PC-3 (cell line): Measurements from ENCODE around the gene LRRC10.

Source experiments
- EZH2 ChIP-seq: fragments of 300-600 bp; sonication (generic); IDR thresholded peaks from one replicate; pipeline ENCODE4 v1.6.1; 2017; ENCODE audit warnings: antibody characterized with exemption, mild to moderate bottlenecking, low read length; ENCODE audit not compliant: unreplicated experiment
- TF ChIP-seq, protein P1 (sequence below): fragments of 300-600 bp; sonication (generic); conservative IDR thresholded peaks from 2 replicates; pipeline ENCODE4 v1.5.1; 2017; ENCODE audit warnings: antibody characterized with exemption, low read depth, mild to moderate bottlenecking, low read length

DNA sequence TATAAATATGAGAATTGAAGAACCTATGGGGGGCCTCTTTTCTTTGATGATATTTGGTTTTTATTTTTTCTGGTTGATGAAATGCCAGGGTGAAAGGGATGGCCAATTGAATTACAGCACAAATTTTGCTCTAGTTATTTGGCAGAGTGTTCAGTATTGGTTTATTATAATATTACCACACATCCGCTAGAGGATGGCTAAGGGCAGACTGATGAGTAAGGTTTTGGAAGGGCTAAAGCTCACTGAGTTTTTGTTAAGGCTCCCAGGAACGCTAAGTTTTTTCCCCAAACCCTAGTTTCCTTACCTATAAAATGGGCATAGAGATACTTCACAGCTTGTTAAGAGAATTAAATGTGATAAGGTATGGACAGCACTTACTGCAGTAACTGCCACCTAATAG lies 34.3 kb upstream of the LRRC10 start:
- TF ChIP-seq, protein P1, sequence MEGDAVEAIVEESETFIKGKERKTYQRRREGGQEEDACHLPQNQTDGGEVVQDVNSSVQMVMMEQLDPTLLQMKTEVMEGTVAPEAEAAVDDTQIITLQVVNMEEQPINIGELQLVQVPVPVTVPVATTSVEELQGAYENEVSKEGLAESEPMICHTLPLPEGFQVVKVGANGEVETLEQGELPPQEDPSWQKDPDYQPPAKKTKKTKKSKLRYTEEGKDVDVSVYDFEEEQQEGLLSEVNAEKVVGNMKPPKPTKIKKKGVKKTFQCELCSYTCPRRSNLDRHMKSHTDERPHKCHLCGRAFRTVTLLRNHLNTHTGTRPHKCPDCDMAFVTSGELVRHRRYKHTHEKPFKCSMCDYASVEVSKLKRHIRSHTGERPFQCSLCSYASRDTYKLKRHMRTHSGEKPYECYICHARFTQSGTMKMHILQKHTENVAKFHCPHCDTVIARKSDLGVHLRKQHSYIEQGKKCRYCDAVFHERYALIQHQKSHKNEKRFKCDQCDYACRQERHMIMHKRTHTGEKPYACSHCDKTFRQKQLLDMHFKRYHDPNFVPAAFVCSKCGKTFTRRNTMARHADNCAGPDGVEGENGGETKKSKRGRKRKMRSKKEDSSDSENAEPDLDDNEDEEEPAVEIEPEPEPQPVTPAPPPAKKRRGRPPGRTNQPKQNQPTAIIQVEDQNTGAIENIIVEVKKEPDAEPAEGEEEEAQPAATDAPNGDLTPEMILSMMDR, result no peak
- no peak for TF ChIP-seq EZH2
